ENCODE measurements around the gene ISM1. TPM values are rescaled to one million over a fixed set of nuclear protein-coding genes. Genes with fewer than 3 reads are reported as not detected.

The ISM1 gene
- total RNA-seq, 4 donors from 2014 or later: 0.55 to 0.64 TPM; not detected in 2

GRCh38 chr20:13243826-13244376 is 22.8 kb downstream of the ISM1 start:
- H3K27me3 ChIP-seq: no peaks in the 10 kb centered on the region

GRCh38 chr20:13245250-13245723 is 24.2 kb downstream of the ISM1 start:
- 83% methylated on average over 2 of the region's 2 CpGs; no CpG with 5 or more reads in 1 of the 2 donors for WGBS, 2 donors (ENCODE audit: low coverage in 1 of 2)
- intact Hi-C loops (cut with DNase I; ENCODE audit: low total_unique reads): no loop called here

More at GRCh38 chr20:13243826-13244376, 22.8 kb downstream of the ISM1 start:
- Histone ChIP-seq H3K4me3 (no peak overlapping the region), H3K27ac (no peak overlapping the region), H3K4me1 (no peaks in the 10 kb centered on the region), H3K9me3 (no peaks in the 10 kb centered on the region), H3K36me3 (no peaks in the 10 kb centered on the region)
- intact Hi-C loops (cut with DNase I; ENCODE audit: low total_unique reads): no loop called here
- no peak for DNase-seq
- 84 to 86% methylated on average over 2 of the region's 2 CpGs for WGBS, 2 donors (ENCODE audit: low coverage in 1 of 2)
- in situ Hi-C loops (cut with MboI; ENCODE audit: low pct_ligation_motif_present in 1 of 4, low pct_unique_long_range_greater_than_20kb in 1 of 4, low sequenced_read_pairs in 3 of 4): loop anchor here in 1 of 4 donors (25.0 kb wide), 1 partner anchor 107 kb away; no protein-coding TSS in a partner anchor
- TF ChIP-seq POLR2A (IDR thresholded peaks at IDR 0.05) (no peak), POLR2AphosphoS5 (IDR thresholded peaks at IDR 0.05) (no peak)

GRCh38 chr20:13249118-13249797 is 28.2 kb downstream of the ISM1 start:
- Histone ChIP-seq H3K27ac (no peak overlapping the region), H3K27me3 (no peaks in the 10 kb centered on the region), H3K36me3 (no peaks in the 10 kb centered on the region), H3K4me1 (no peaks in the 10 kb centered on the region), H3K4me3 (no peak overlapping the region), H3K9me3 (no peaks in the 10 kb centered on the region)
- intact Hi-C loops (cut with DNase I; ENCODE audit: low total_unique reads): no loop called here
- DNase-seq: no peak
- WGBS, 2 donors (ENCODE audit: low coverage in 1 of 2): 40 to 67% methylated on average over 4 to 13 of the region's 13 CpGs
- in situ Hi-C loops (cut with MboI; ENCODE audit: low pct_ligation_motif_present in 1 of 4, low pct_unique_long_range_greater_than_20kb in 1 of 4, low sequenced_read_pairs in 3 of 4): loop anchor here in 1 of 4 donors (25.0 kb wide), 1 partner anchor 112 kb away; no protein-coding TSS in a partner anchor
- TF ChIP-seq EP300 (IDR thresholded peaks at IDR 0.05; ENCODE audit: low read depth) (no peak), POLR2A (IDR thresholded peaks at IDR 0.05) (no peak), CTCF (IDR thresholded peaks at IDR 0.05) (no peak), POLR2AphosphoS5 (IDR thresholded peaks at IDR 0.05) (no peak)

More at GRCh38 chr20:13245250-13245723, 24.2 kb downstream of the ISM1 start:
- H3K9me3 ChIP-seq: no peaks in the 10 kb centered on the region
- no peaks in the 10 kb centered on the region for H3K36me3 ChIP-seq
- in situ Hi-C loops (cut with MboI; ENCODE audit: low pct_ligation_motif_present in 1 of 4, low pct_unique_long_range_greater_than_20kb in 1 of 4, low sequenced_read_pairs in 3 of 4): loop anchor here in 1 of 4 donors (25.0 kb wide), 1 partner anchor 108 kb away; no protein-coding TSS in a partner anchor
- no peak for DNase-seq
- H3K4me3 ChIP-seq: no peak overlapping the region
- H3K4me1 ChIP-seq: no peaks in the 10 kb centered on the region
- no peak overlapping the region for H3K27ac ChIP-seq
- TF ChIP-seq POLR2A (IDR thresholded peaks at IDR 0.05): no peak
- TF ChIP-seq CTCF (IDR thresholded peaks at IDR 0.05): no peak
- TF ChIP-seq EP300 (IDR thresholded peaks at IDR 0.05; ENCODE audit: low read depth): no peak
- TF ChIP-seq POLR2AphosphoS5 (IDR thresholded peaks at IDR 0.05): no peak
- H3K27me3 ChIP-seq: no peaks in the 10 kb centered on the region

- Histone ChIP-seq H3K27ac (no peak overlapping the region), H3K27me3 (no peaks in the 10 kb centered on the region), H3K4me3 (no peak overlapping the region), H3K36me3 (no peaks in the 10 kb centered on the region), H3K9me3 (no peaks in the 10 kb centered on the region), H3K4me1 (no peaks in the 10 kb centered on the region)
- WGBS, 2 donors (ENCODE audit: low coverage in 1 of 2): 33 to 83% methylated on average over 2 to 4 of the region's 4 CpGs
- TF ChIP-seq POLR2AphosphoS5 (IDR thresholded peaks at IDR 0.05) (no peak), EP300 (IDR thresholded peaks at IDR 0.05; ENCODE audit: low read depth) (no peak), CTCF (IDR thresholded peaks at IDR 0.05) (no peak), POLR2A (IDR thresholded peaks at IDR 0.05) (no peak)
- DNase-seq: no peak
- in situ Hi-C loops (cut with MboI; ENCODE audit: low pct_ligation_motif_present in 1 of 4, low pct_unique_long_range_greater_than_20kb in 1 of 4, low sequenced_read_pairs in 3 of 4): loop anchor here in 1 of 4 donors (25.0 kb wide), 1 partner anchor 112 kb away; no protein-coding TSS in a partner anchor
- intact Hi-C loops (cut with DNase I; ENCODE audit: low total_unique reads): no loop called here
These were observed 28.7 kb downstream of the ISM1 start for GRCh38 chr20:13249798-13250170.

Data from transverse colon (tissue), 4 donors.